MCF 10A (cell line): ENCODE results near the gene USP6NL. TPM values are rescaled to one million over a fixed set of nuclear protein-coding genes. Genes with fewer than 3 reads are reported as not detected.

Experiments used
- BruUV-seq: library from RNA; stranded (reverse); fragments of 400-500 nt; replicated peaks from 2 replicates; lab custom pipeline; 2021; lab: Mats Ljungman, UMichigan
- CTCF ChIA-PET: fragments of 300-600 bp; sonication (Branson Sonifier 250); formaldehyde crosslinking; extraction: SDS; loops from one replicate; lab custom pipeline; 2021; ENCODE audit warnings: antibody characterized with exemption, inconsistent platforms; lab: Yijun Ruan, JAX
- POLR2A ChIA-PET: fragments of 300-600, 350-650 bp; sonication (Branson Sonifier 250); formaldehyde crosslinking; extraction: SDS; loops from one replicate; lab custom pipeline; 2020; ENCODE audit warnings: antibody characterized with exemption, inconsistent platforms; lab: Yijun Ruan, JAX
- DNase-seq: peaks from one replicate; pipeline ENCODE4 v3.0.0-alpha.2; 2018; ENCODE audit not compliant: unreplicated experiment
- H3K27ac Mint-ChIP-seq: one replicate; pipeline ENCODE4 v1.8.0; 2022; ENCODE audit warnings: mild to moderate bottlenecking, low read depth, mixed read lengths; ENCODE audit not compliant: unreplicated experiment
- H3K27me3 Mint-ChIP-seq: one replicate; pipeline ENCODE4 v1.8.0; 2022; ENCODE audit warnings: mixed read lengths; ENCODE audit not compliant: insufficient read depth, unreplicated experiment
- H3K36me3 Mint-ChIP-seq: one replicate; pipeline ENCODE4 v1.8.0; 2022; ENCODE audit warnings: mild to moderate bottlenecking, moderate library complexity, mixed read lengths; ENCODE audit not compliant: insufficient read depth, unreplicated experiment
- H3K4me1 Mint-ChIP-seq: one replicate; pipeline ENCODE4 v1.8.0; 2022; ENCODE audit warnings: mixed read lengths; ENCODE audit not compliant: insufficient read depth, unreplicated experiment
- H3K4me3 Mint-ChIP-seq: one replicate; pipeline ENCODE4 v1.8.0; 2022; ENCODE audit warnings: mild to moderate bottlenecking, moderate library complexity, mixed read lengths; ENCODE audit not compliant: unreplicated experiment
- H3K9me3 Mint-ChIP-seq: one replicate; pipeline ENCODE4 v1.8.0; 2022; ENCODE audit warnings: mixed read lengths; ENCODE audit not compliant: unreplicated experiment
- CTCF ChIP-seq: fragments of 200-600 bp; IDR thresholded peaks from one replicate; pipeline ENCODE4 v1.8.0; 2022; ENCODE audit warnings: antibody characterized with exemption, mild to moderate bottlenecking; ENCODE audit not compliant: unreplicated experiment
- intact Hi-C: fragments of 100-400 bp; cut with micrococcal nuclease; formaldehyde crosslinking; loops from 2 replicates; pipeline ENCODE4 v1.14.1; 2022
- total RNA-seq: library from RNA; stranded (reverse); gene quantifications from 2 replicates; pipeline ENCODE4 v1.2.3, GENCODE V29; 2022

USP6NL gene
- total RNA-seq, 1 experiment from 2014 or later = 19.2 TPM

GRCh38 chr10:11533328-11533781, 78.1 kb downstream of the USP6NL start:
- H3K27me3 Mint-ChIP-seq = no peaks in the 10 kb centered on the region
- H3K4me3 Mint-ChIP-seq = no peak overlapping the region
- H3K36me3 Mint-ChIP-seq = no peaks in the 10 kb centered on the region
- peak; percentile 13 for TF ChIP-seq CTCF
- CTCF ChIA-PET = interaction anchor here (0.6 to 2.2 kb wide), 2 partner anchors 10 to 18 kb away, joined by 3 to 9 read pairs; no protein-coding TSS in a partner anchor
- BruUV-seq = no TSS peak
- no peak overlapping the region for H3K27ac Mint-ChIP-seq
- POLR2A ChIA-PET = interaction anchor here (1.1 to 2.2 kb wide), 3 partner anchors 11 to 78 kb away, joined by 3 to 8 read pairs (median 3); no protein-coding TSS in a partner anchor
- intact Hi-C loops = no loop called here
- DNase-seq = peak; percentile 10
- H3K9me3 Mint-ChIP-seq = no peaks in the 10 kb centered on the region
- H3K4me1 Mint-ChIP-seq = peaks cover 10% of the 10 kb centered on the region

GRCh38 chr10:11532306-11532705, 79.1 kb downstream of the USP6NL start:
- TF ChIP-seq CTCF = no peak
- POLR2A ChIA-PET = interaction anchor here (1.4 to 2.2 kb wide), 2 partner anchors 10 to 19 kb away, joined by 4 to 8 read pairs; no protein-coding TSS in a partner anchor
- no peak for DNase-seq
- H3K4me1 Mint-ChIP-seq = peaks cover 11% of the 10 kb centered on the region
- CTCF ChIA-PET = interaction anchor here (1.3 to 2.2 kb wide), 2 partner anchors 17 to 193 kb away, joined by 3 to 9 read pairs; no protein-coding TSS in a partner anchor
- no peaks in the 10 kb centered on the region for H3K36me3 Mint-ChIP-seq
- H3K9me3 Mint-ChIP-seq = no peaks in the 10 kb centered on the region
- intact Hi-C loops = no loop called here
- H3K4me3 Mint-ChIP-seq = no peak overlapping the region
- no peak overlapping the region for H3K27ac Mint-ChIP-seq
- H3K27me3 Mint-ChIP-seq = no peaks in the 10 kb centered on the region
- BruUV-seq = no TSS peak

- peaks cover 11% of the 10 kb centered on the region for H3K4me1 Mint-ChIP-seq
- ChIA-PET CTCF (no interaction called here), POLR2A (interaction anchor here (0.6 to 1.8 kb wide), 3 partner anchors 21 to 227 kb away, joined by 3 to 4 read pairs (median 4); no protein-coding TSS in a partner anchor)
- H3K9me3 Mint-ChIP-seq = no peaks in the 10 kb centered on the region
- H3K27me3 Mint-ChIP-seq = no peaks in the 10 kb centered on the region
- no peak for DNase-seq
- no peaks in the 10 kb centered on the region for H3K36me3 Mint-ChIP-seq
- BruUV-seq = no TSS peak
- no peak overlapping the region for H3K27ac Mint-ChIP-seq
- no peak for TF ChIP-seq CTCF
- no peak overlapping the region for H3K4me3 Mint-ChIP-seq
- intact Hi-C loops = no loop called here
Measured at GRCh38 chr10:11530806-11531205, 80.6 kb downstream of the USP6NL start.

- POLR2A ChIA-PET = interaction anchor here (0.5 to 1.8 kb wide), 2 partner anchors 23 to 67 kb away, joined by 4 read pairs; no protein-coding TSS in a partner anchor
- no peak for DNase-seq
- Mint-ChIP-seq H3K27ac (no peak overlapping the region), H3K4me1 (peaks cover 11% of the 10 kb centered on the region), H3K9me3 (no peaks in the 10 kb centered on the region), H3K36me3 (no peaks in the 10 kb centered on the region), H3K4me3 (no peak overlapping the region), H3K27me3 (no peaks in the 10 kb centered on the region)
- intact Hi-C loops = no loop called here
- CTCF ChIA-PET = interaction anchor here (0.8 to 1.0 kb wide), 2 partner anchors 11 to 14 kb away, joined by 4 read pairs; no protein-coding TSS in a partner anchor
- no peak for TF ChIP-seq CTCF
- BruUV-seq = no TSS peak
Measured at GRCh38 chr10:11529276-11529903, 82.1 kb downstream of the USP6NL start.
